Activated naive CD8-positive, alpha-beta T cell treated with anti-CD3 and anti-CD28 coated beads, Interleukin-2, amount 10 ng/mL, durations not matched to agents 7 days and 5 days (primary cell): ENCODE data around the gene JARID2. TPM values are rescaled to one million over a fixed set of nuclear protein-coding genes. Genes with fewer than 3 reads are reported as not detected.

Experiments used
- ATAC-seq: fragments of 150-1000 bp; cut with Tn5 transposase; one replicate; pipeline ENCODE4 v1.10.0; 2021; ENCODE audit warnings: low read depth, moderate library complexity
- POLR2A ChIA-PET: fragments of 350-600 bp; sonication (Branson Sonifier 250); formaldehyde crosslinking; loops from one replicate; lab custom pipeline; 2021; ENCODE audit warnings: antibody characterized with exemption; lab: Charles Lee
- DNase-seq: peaks from one replicate; pipeline ENCODE4 v3.0.0; 2021
- H3K27ac Mint-ChIP-seq: one replicate; pipeline ENCODE4 v1.8.0; 2022; ENCODE audit warnings: mild to moderate bottlenecking, mixed read lengths
- H3K27me3 Mint-ChIP-seq: one replicate; pipeline ENCODE4 v1.8.0; 2022; ENCODE audit warnings: mild to moderate bottlenecking, moderate library complexity, mixed read lengths
- H3K36me3 Mint-ChIP-seq: one replicate; pipeline ENCODE4 v1.8.0; 2021; ENCODE audit warnings: mild to moderate bottlenecking, mixed read lengths
- H3K4me1 Mint-ChIP-seq: one replicate; pipeline ENCODE4 v1.8.0; 2021; ENCODE audit warnings: mixed read lengths
- H3K4me3 Mint-ChIP-seq: one replicate; pipeline ENCODE4 v1.8.0; 2022; ENCODE audit warnings: mild to moderate bottlenecking, moderate library complexity, mixed read lengths
- H3K9me3 Mint-ChIP-seq: one replicate; pipeline ENCODE4 v1.8.0; 2021; ENCODE audit warnings: mixed read lengths
- total RNA-seq, 2 experiments: library from RNA; stranded (reverse); gene quantifications; one replicate each; pipeline ENCODE4 v1.2.3, GENCODE V29; 2021

The JARID2 gene
- total RNA-seq, 2 experiments from 2014 or later: 30.0 to 31.5 TPM

DNA sequence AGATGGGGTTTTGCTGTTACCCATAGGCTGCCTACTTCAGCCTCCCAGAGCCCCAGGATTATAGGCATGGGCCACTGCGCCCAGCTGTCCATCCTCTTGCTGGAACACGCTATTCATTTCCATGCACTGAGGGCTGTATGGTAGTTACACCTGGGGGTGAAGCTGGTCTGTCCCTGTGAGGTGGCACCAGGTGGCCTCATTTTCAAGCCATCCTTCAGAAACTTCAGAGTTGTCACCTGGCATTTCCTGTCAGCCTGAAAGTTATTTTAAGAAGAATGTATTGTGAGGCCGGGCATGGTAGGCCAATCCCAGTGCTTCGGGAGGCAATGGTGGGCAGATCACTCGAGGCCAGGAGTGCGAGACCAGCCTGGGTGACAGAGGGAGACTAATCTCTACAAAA lies 269.4 kb downstream of the JARID2 start:
- Mint-ChIP-seq H3K27me3 (no peaks in the 10 kb centered on the region), H3K27ac (peak overlapping the region; percentile 43), H3K9me3 (no peaks in the 10 kb centered on the region), H3K4me3 (no peak overlapping the region), H3K36me3 (peaks cover 16% of the 10 kb centered on the region), H3K4me1 (peaks cover 6% of the 10 kb centered on the region)
- ATAC-seq (no peak), DNase-seq (no peak)
- POLR2A ChIA-PET: no interaction called here

DNA sequence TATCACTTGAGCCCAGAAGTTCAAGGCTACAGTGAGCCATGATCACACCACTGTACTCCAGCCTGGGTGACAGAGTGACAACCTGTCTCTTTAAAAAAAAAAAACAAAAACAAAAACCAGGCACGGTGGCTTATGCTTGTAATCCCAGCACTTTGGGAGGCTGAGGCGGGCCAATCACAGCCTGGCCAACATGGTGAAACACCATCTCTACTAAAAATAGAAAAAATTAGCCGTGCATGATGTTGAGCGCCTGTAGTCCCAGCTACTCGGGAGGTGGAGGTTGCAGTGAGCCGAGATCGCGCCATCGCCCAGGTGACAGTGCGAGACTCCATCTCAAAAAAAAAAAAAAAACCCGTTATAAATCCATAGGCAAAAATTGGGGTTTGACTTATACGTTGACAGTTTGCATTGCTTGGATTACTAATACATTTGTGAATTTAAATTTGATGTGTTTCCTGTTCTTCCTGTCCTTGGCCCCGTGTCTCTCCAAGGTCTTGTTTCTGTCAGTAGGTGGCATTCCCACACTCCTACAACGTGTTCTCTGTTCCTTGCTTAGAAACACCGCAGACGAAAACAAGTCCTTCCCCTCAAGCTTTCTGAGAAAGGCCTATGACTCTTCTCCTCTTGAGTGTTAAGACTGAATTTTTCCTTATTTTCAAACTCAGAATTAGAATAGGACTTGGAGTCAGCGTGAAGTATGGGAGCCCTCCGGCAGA lies 269.9 kb downstream of the JARID2 start:
- H3K36me3 Mint-ChIP-seq: peaks cover 20% of the 10 kb centered on the region
- no peaks in the 10 kb centered on the region for H3K27me3 Mint-ChIP-seq
- no peaks in the 10 kb centered on the region for H3K9me3 Mint-ChIP-seq
- peaks cover 6% of the 10 kb centered on the region for H3K4me1 Mint-ChIP-seq
- POLR2A ChIA-PET: no interaction called here
- H3K27ac Mint-ChIP-seq: no peak overlapping the region
- no peak overlapping the region for H3K4me3 Mint-ChIP-seq
- no peak for DNase-seq
- no peak for ATAC-seq

DNA sequence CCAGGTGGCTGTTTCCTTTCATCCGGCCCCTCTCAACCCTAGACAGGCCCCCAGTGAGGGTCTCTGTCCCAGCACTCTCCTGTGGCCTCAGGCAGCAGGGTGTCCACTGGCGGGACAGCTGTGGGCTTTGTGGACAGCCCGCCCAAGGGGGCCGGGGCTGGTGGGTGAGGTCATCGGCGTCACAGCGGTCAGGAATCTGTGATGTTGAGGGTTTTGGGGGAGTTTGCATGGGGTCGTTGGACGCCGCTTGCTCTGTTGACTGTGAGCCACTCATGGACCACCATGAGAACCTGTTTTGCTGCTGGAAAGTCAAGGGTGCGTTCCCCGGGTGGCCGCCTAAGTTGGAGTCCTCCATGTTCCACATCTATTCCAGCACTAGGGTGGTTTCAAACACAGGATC lies 270.5 kb downstream of the JARID2 start:
- DNase-seq (no peak), ATAC-seq (no peak)
- Mint-ChIP-seq H3K9me3 (no peaks in the 10 kb centered on the region), H3K4me1 (peaks cover 6% of the 10 kb centered on the region), H3K27ac (no peak overlapping the region), H3K27me3 (no peaks in the 10 kb centered on the region), H3K36me3 (peaks cover 22% of the 10 kb centered on the region), H3K4me3 (no peak overlapping the region)
- POLR2A ChIA-PET: no interaction called here

DNA sequence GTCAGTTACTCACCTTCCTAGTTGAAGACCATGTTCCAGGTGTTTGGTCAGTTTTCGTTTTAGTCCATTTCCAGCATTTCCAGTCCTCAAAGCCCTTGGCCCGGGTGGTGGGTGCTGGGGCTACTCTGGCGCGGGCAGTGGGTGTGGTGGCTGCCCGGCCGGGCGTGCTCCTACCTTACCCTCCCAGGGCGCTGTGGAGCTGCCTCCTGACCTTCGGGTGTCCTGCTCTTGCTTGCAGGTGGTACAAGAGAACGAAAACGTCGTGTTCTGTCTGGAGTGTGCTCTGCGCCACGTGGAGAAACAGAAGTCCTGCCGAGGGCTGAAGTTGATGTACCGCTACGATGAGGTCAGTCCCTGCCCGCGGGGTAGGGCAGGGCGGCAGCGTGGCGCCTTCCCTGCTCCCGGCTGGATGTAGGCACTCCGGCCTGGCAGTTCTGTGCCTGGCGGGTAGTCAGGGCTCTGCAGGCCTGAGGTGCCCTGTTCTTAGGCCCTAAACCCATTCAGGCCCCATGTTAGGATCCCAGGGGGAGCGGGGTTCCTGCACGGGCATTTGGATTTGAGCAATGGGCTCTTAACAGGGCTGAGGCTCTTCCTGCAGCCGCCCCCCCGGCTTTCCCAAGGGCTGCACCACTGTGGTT lies 271.2 kb downstream of the JARID2 start:
- Mint-ChIP-seq H3K27me3 (no peaks in the 10 kb centered on the region), H3K9me3 (no peaks in the 10 kb centered on the region), H3K4me3 (no peak overlapping the region), H3K27ac (no peak overlapping the region), H3K36me3 (peaks cover 26% of the 10 kb centered on the region), H3K4me1 (peaks cover 10% of the 10 kb centered on the region)
- no peak for DNase-seq
- POLR2A ChIA-PET: no interaction called here
- no peak for ATAC-seq

DNA sequence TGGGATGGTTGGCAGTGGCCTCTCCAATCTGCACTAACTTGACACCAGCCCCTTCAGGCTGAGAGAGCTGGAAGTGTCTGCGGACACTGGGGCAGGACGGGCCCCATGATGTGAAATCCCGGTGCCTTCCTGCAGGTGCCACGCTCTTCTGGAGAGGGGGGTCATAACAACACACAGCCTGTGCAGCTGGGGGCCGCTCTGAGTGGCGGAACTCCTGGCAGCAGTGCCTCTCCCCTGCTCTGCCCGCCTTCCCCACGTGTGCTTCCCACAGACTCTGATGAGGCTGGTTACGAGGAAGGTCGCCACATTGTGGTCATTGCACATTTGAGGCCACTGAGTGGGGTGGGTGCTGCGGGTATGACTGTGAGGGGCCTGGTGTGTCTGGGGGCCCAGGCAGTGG lies 271.7 kb downstream of the JARID2 start:
- POLR2A ChIA-PET: no interaction called here
- Mint-ChIP-seq H3K9me3 (no peaks in the 10 kb centered on the region), H3K27ac (no peak overlapping the region), H3K4me3 (no peak overlapping the region), H3K27me3 (no peaks in the 10 kb centered on the region), H3K36me3 (peaks cover 28% of the 10 kb centered on the region), H3K4me1 (peaks cover 15% of the 10 kb centered on the region)
- DNase-seq: no peak
- ATAC-seq: no peak

DNA sequence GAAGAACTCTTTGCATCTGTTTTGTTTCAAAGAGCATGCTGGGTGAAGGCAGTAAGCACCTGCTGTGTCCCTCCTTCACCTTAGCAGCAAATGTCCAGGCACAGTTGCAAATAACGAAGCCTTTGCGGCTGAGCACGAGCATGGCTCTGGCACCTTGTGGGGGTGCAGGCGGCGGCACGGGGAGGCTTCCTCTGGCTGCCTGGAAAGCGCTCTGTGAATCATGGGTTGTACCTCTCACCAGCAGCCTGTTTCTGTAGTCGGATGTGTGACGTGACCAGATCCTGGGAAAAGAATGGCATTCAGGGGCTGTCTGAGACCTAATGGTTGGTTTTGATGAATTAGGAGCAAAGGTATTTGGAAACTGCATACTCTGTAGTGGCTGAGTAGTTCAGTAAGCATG lies 272.2 kb downstream of the JARID2 start:
- Mint-ChIP-seq H3K9me3 (no peaks in the 10 kb centered on the region), H3K27ac (no peak overlapping the region), H3K27me3 (no peaks in the 10 kb centered on the region), H3K4me1 (peaks cover 16% of the 10 kb centered on the region), H3K36me3 (peaks cover 30% of the 10 kb centered on the region), H3K4me3 (no peak overlapping the region)
- DNase-seq: no peak
- POLR2A ChIA-PET: no interaction called here
- no peak for ATAC-seq

DNA sequence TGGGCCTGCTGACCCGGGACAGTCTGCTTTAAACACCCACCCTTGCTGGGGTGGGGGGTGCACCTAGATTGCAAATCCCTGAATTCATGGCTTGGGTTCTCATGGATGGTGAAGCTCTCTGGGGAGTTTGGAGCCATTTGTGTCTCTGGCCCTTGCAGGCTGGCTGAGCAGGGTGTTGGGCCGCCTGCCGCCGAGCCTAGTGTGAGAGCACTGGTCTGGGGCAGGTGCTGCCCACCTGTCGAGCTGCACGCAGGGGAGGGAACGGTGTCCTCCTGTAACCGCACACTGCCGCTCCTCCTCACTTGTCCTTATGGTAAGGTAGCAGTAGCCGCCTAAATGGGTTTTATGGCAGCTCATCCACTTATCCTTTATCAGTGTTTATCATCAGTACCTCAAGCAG lies 273.0 kb downstream of the JARID2 start:
- POLR2A ChIA-PET: no interaction called here
- peaks cover 37% of the 10 kb centered on the region for H3K36me3 Mint-ChIP-seq

DNA sequence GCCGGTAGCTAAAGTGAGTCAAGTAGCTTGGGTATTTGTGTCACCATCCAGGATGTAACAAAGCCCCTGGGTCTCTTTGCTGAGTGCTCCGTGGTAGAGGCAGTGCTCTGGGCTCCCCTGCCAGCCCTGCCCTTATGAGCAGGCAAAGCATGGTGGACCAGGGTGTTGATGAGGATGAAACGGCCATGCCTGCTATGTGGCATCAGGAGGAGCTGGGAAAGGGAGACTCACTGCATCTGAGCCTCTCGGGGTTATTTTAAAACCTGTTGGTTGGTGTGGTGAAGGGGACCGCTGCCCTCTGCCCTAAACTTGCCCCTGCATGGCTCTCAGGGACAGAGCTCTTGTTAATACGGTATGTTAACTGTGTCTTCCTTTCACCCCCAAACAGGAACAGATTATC lies 273.8 kb downstream of the JARID2 start:
- peaks cover 13% of the 10 kb centered on the region for H3K4me1 Mint-ChIP-seq
- no peaks in the 10 kb centered on the region for H3K27me3 Mint-ChIP-seq
- H3K9me3 Mint-ChIP-seq: no peaks in the 10 kb centered on the region
- H3K4me3 Mint-ChIP-seq: no peak overlapping the region
- POLR2A ChIA-PET: no interaction called here
- no peak overlapping the region for H3K27ac Mint-ChIP-seq
- ATAC-seq (no peak), DNase-seq (no peak)
- peaks cover 39% of the 10 kb centered on the region for H3K36me3 Mint-ChIP-seq

More for the DNA sequence above, 273.0 kb downstream of the JARID2 start:
- H3K9me3 Mint-ChIP-seq: no peaks in the 10 kb centered on the region
- DNase-seq (no peak), ATAC-seq (no peak)
- peaks cover 16% of the 10 kb centered on the region for H3K4me1 Mint-ChIP-seq
- H3K27ac Mint-ChIP-seq: no peak overlapping the region
- no peaks in the 10 kb centered on the region for H3K27me3 Mint-ChIP-seq
- no peak overlapping the region for H3K4me3 Mint-ChIP-seq

DNA sequence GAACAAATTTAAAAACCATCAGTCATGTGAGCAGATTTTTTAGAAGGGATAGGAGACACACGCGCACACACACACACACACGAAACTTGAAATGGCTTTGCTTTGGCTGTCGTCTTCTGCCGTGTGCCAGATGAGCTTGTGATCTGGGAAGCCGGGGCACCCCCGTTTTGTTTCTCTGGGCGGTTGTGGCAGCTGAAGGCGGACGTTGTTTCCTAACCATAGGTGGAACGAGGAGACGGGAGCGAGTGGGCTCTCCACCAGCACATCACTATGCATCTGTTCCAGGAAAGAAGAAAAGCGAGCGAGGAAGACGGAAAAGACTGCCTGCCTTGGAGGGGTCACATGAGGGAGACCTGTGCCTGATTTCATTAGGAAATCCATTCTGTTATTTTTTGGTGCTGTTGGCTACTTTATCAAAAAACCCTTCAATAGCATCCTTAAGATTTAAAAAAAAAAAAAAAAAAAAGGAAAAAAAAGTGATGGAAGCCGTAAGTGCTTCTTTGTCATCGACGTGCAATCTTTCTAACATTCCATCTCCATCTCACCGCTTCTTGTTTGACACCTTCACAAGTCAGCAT lies 274.8 kb downstream of the JARID2 start:
- Mint-ChIP-seq H3K27ac (no peak overlapping the region), H3K9me3 (no peaks in the 10 kb centered on the region), H3K4me1 (peaks cover 9% of the 10 kb centered on the region), H3K36me3 (peaks cover 43% of the 10 kb centered on the region), H3K4me3 (no peak overlapping the region), H3K27me3 (no peaks in the 10 kb centered on the region)
- POLR2A ChIA-PET: no interaction called here
- no peak for ATAC-seq
- DNase-seq: no peak

DNA sequence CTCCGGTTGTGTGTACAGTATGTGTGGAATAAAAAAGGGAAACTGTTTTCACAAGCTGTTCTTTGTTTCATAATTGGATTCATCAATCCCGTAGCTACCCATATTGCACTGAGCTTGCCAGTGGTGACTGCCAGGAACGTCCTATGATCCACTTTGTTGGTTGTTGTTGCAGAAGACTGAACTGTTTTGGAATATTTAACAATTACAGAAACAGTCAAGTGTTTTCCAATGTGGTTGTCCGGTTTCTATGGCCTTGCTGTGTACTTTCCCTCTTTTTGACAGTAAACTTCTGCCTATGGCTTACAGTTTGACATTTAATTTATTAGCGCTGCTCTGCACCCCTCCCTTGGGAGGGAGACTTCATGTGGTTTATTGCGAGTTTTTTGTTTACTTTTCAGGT lies 275.7 kb downstream of the JARID2 start:
- peaks cover 11% of the 10 kb centered on the region for H3K4me1 Mint-ChIP-seq
- no peak for DNase-seq
- H3K9me3 Mint-ChIP-seq: no peaks in the 10 kb centered on the region
- no peak overlapping the region for H3K27ac Mint-ChIP-seq
- POLR2A ChIA-PET: no interaction called here
- H3K27me3 Mint-ChIP-seq: no peaks in the 10 kb centered on the region
- ATAC-seq: no peak
- H3K36me3 Mint-ChIP-seq: peaks cover 45% of the 10 kb centered on the region
- H3K4me3 Mint-ChIP-seq: no peak overlapping the region

DNA sequence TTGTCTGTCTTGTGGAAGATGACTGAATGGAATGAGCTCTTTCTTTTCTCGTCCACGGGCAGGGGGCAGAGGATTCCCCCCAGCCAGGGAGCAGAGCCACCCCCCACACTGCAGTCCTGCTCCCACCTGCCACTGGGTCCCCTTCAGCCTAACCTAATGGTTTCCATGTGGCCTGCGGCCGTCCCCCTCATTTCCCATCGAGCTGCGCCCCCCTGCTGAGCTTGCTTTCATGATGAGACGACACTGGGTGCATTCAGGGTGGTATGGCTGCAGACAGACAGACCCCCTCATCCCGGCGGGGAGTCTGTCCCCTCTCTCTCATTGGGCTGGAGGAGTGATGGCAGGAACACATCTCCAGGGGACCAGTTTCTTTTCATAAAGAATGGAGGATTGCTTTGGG lies 276.2 kb downstream of the JARID2 start:
- DNase-seq: no peak
- no peak for ATAC-seq
- Mint-ChIP-seq H3K27me3 (no peaks in the 10 kb centered on the region), H3K27ac (no peak overlapping the region), H3K9me3 (no peaks in the 10 kb centered on the region), H3K4me3 (no peak overlapping the region), H3K4me1 (peaks cover 11% of the 10 kb centered on the region), H3K36me3 (peaks cover 45% of the 10 kb centered on the region)
- POLR2A ChIA-PET: no interaction called here

DNA sequence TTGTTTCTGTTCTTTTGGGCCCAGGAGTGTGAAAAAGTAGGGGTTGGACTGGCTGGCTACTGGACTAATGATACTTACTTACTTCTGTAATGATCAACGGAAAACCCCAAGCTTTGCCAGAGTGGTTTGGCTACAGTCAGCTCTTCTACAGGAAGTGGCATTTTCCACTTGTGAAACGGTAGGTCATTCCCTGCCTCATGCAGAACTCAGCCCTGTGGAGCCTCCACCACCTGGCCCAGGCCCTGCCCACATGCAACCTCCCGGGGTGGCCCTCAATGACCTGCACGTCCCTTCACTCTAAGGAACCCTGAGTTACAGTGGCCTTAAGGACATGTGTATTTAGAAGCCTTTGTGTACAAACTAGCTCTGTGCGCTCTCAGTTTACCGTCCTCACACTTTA lies 276.6 kb downstream of the JARID2 start:
- no peak for DNase-seq
- peaks cover 11% of the 10 kb centered on the region for H3K4me1 Mint-ChIP-seq
- no peak overlapping the region for H3K27ac Mint-ChIP-seq
- POLR2A ChIA-PET: no interaction called here
- no peaks in the 10 kb centered on the region for H3K9me3 Mint-ChIP-seq
- peaks cover 46% of the 10 kb centered on the region for H3K36me3 Mint-ChIP-seq
- peak; percentile 20 for ATAC-seq
- H3K4me3 Mint-ChIP-seq: no peak overlapping the region
- no peaks in the 10 kb centered on the region for H3K27me3 Mint-ChIP-seq

DNA sequence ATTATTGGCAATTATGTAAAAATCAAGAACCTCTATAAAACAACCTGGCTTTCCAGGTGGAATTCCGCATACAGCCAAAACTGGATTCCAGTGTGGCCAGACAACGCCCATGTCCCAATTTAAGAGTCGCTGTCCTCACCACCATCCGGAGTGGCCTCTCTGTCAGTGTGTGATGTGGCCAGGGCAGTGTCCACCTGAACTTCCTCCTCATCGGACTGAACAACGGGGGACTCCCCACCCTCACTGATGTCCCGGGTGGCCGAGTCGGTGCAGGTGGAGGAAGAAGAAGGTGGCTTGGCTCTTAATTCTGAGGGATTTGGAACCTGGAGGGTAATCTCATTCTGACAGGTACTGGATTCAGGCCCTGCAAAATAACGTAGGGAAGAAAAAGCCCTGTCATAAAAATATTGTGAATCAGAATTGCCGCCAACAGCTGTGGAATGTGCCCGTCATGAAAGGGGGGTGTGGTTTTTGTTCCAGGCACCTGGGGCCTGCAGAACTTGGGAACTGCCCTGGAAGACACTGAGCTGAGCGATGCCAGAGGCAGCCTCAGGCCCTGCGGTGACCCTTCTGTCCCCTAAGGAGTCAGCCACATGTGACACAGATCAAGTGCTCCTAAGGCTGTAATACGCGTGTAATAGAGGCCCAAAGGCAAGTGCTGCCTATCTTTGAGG lies 277.1 kb downstream of the JARID2 start:
- Mint-ChIP-seq H3K9me3 (no peaks in the 10 kb centered on the region), H3K4me3 (no peak overlapping the region), H3K27me3 (no peaks in the 10 kb centered on the region), H3K36me3 (peaks cover 51% of the 10 kb centered on the region), H3K27ac (no peak overlapping the region), H3K4me1 (peaks cover 11% of the 10 kb centered on the region)
- ATAC-seq (no peak), DNase-seq (no peak)
- POLR2A ChIA-PET: no interaction called here
